ENCODE measurements around the gene ACTN1.
A peak's percentile ranks its signal among the peaks of the same experiment; 100 is the strongest.
"Not testable (repeated sequence)": the region's sequence is repeated elsewhere in the genome, so short reads cannot be mapped to it uniquely, and the experiment has no call there.

ACTN1 gene

GRCh38 chr14:68979021-68979721, at the start of gene ACTN1:
Gene ACTN1 (minus strand): TSS chr14:68979302. CDS start chr14:68979056, 246 bp downstream.
- DNase-seq, result peak; percentile 96 to 97

- DNase-seq, result no peak
Observed at GRCh38 chr14:69027242-69027913, 48.3 kb upstream of the ACTN1 start.

GRCh38 chr14:69023035-69023434, 43.9 kb upstream of the ACTN1 start:
- no peak for DNase-seq

- DNase-seq, result not testable (repeated sequence)
Observed at GRCh38 chr14:69022093-69022492, 43.0 kb upstream of the ACTN1 start.

GRCh38 chr14:69017706-69018105, 38.6 kb upstream of the ACTN1 start:
- no peak for DNase-seq

GRCh38 chr14:69014829-69015259, 35.7 kb upstream of the ACTN1 start:
- no peak for DNase-seq

- DNase-seq, result no peak
Observed at GRCh38 chr14:69013943-69014782, 35.1 kb upstream of the ACTN1 start.

- DNase-seq, result no peak
Observed at GRCh38 chr14:69012256-69012953, 33.3 kb upstream of the ACTN1 start.

GRCh38 chr14:69010648-69011047, 31.5 kb upstream of the ACTN1 start:
- DNase-seq, result no peak

GRCh38 chr14:69008421-69008884, 29.4 kb upstream of the ACTN1 start:
- no peak for DNase-seq

- DNase-seq, result no peak
Observed at GRCh38 chr14:69006346-69006745, 27.2 kb upstream of the ACTN1 start.

- DNase-seq, result no peak
Observed at GRCh38 chr14:69005432-69006148, 26.5 kb upstream of the ACTN1 start.

GRCh38 chr14:69004731-69005431, 25.8 kb upstream of the ACTN1 start:
- DNase-seq, result no peak

GRCh38 chr14:69003626-69004025, 24.5 kb upstream of the ACTN1 start:
- DNase-seq, result no peak

GRCh38 chr14:69002069-69002468, 23.0 kb upstream of the ACTN1 start:
- no peak for DNase-seq

- DNase-seq, result no peak
Observed at GRCh38 chr14:69001375-69001774, 22.3 kb upstream of the ACTN1 start.

GRCh38 chr14:68998062-68998461, 19.0 kb upstream of the ACTN1 start:
- no peak for DNase-seq

- DNase-seq, result no peak
Observed at GRCh38 chr14:68995731-68996130, 16.6 kb upstream of the ACTN1 start.

GRCh38 chr14:68994056-68994455, 15.0 kb upstream of the ACTN1 start:
- DNase-seq, result no peak

GRCh38 chr14:68987653-68988036, 8.5 kb upstream of the ACTN1 start:
- DNase-seq, result peak; percentile 10 to 26

GRCh38 chr14:68986926-68987652, 8.0 kb upstream of the ACTN1 start:
- peak in 1 of 2 experiments; percentile 34 for DNase-seq

Data from NCI-H2081 (cell line).